Urothelium cell line (cell line): ENCODE measurements around the gene TNRC6A.
"Not testable (repeated sequence)": the region's sequence is repeated elsewhere in the genome, so short reads cannot be mapped to it uniquely, and the experiment has no call there.

Source experiments
- DNase-seq: peaks from one replicate; pipeline ENCODE4 v3.0.0; 2011; ENCODE audit warnings: low spot score, mixed read lengths
- FAIRE-seq: peaks from 2 replicates; lab custom pipeline; 2011; peaks lifted over from hg19 to GRCh38; lab: Jason Lieb, UNC

The TNRC6A gene

GRCh38 chr16:24729243-24729950, at the start of gene TNRC6A:
TSS of gene TNRC6A (plus strand) at chr16:24729651. CDS start at chr16:24729842, 191 bp downstream.
- FAIRE-seq = no peak
- peak; percentile 89 for DNase-seq

GRCh38 chr16:24681793-24682192, 47.7 kb upstream of the TNRC6A start:
- FAIRE-seq = no peak
- no peak for DNase-seq

DNA sequence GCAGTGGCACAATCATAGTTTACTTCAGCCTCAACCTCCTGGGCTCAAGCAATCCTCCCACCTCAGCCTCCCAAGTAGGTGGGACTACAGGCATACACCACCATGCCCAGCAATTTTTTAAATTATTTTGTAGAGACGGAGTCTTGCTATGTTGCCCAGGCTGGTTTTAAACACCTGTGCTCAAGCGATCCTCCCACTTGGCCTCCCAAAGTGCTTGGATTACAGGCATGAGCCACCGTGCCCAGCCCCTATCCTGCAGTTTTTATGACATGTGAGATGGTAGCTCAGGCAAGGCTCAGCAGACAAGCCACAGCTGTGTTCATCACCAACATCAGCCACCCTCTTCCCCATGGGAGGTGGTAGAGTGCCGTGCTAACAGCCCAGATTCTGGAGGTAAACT, 46.2 kb upstream of the TNRC6A start:
- DNase-seq = no peak
- no peak for FAIRE-seq

- FAIRE-seq = no peak
- DNase-seq = no peak
Measured at GRCh38 chr16:24683847-24684493, 45.5 kb upstream of the TNRC6A start.

GRCh38 chr16:24685539-24686432, 43.7 kb upstream of the TNRC6A start:
- FAIRE-seq (no peak), DNase-seq (peak; percentile 77)

DNA sequence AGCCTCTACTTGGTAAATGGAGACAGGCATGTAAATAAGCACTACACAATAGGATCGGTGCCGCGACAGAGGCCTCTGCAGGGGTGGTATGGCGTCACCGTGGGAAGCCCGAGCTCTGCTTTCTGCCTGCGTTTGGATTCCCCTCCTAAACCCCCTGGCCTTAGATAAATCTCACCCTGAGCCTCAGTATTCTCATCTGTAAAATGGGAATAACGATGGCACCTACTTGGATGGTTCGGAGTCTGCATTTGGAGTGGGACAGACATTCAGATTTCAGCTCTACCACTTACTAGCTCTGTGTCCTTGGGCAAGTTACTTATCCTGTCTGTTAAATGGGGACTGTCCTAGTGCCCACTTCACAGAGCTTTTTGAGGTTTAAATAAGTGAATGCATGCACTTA, 42.8 kb upstream of the TNRC6A start:
- DNase-seq (no peak), FAIRE-seq (no peak)

DNA sequence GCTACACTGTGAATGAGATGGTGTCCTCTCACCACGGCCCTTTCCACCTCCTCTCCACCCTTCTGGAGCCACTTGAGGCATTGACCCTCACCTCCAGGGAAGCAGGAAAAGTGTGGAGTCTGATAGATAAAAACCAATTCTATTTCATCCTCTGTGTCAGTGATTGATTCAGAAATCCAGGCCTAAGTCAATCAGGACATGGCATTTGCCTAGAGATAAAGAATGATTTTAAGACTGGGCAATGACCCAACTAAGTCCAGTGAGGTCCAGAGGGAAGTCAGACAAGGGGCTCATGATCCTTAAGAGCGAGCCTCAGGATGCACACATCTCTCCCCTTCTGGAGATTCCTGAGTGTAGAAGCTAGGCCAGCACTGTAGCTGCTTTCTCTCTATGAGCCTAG, 41.1 kb upstream of the TNRC6A start:
- no peak for FAIRE-seq
- no peak for DNase-seq

DNA sequence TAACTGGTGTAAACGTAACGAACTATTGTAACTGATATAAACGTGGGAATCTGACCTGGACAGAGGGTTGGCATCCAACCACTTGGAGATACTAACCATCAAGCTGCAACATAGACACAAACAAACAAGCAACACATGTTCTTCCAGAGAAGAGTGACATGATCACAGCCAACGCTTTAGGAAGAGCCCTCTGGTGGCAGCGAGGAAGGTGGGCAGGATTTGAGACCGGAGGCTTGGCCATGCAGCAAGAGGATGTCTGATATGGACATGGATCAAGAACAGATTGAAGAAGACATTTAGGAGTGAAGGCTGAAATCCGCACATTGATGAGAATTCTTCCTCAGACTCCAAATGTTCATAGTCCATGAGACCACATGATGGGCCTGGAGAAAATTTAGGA, 40.3 kb upstream of the TNRC6A start:
- DNase-seq = peak; percentile 44
- FAIRE-seq = no peak

DNA sequence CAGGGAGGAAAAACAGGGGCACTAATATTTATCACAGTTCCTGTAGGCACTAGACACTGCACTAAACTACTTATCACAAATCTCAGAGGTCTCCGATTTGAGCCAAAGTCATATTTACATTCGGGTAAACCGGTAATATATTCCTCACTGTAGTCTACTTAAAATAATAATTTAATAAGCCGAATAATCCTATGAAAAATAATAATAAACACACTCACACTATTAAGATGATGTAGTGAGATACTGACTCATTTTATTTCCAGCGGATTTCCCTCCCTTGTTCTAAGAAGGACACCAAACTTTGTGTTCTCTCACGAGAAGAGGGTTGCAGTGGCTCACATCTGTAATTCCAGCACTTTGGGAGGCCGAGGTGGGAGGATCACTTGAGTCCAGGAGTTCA, 36.6 kb upstream of the TNRC6A start:
- FAIRE-seq = no peak
- no peak for DNase-seq

DNA sequence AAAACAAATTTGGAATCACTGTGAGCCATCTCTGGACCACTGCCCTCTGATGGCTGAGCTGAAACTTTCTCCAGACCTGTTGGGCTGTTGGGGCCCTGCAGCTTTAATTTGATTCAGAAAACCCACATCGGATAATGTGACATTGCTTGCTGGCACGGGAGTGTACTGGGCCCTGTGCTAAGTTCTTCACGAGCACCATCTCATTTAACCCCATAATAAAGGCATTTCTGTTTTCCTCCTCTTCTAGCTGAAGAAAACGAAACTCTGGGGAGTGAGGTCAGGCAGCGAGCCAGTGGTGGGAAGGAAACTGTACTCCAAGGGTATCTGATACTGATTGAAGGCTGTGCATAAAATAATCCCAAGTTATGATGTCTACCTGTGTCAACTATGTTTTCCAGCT, 34.5 kb upstream of the TNRC6A start:
- DNase-seq = no peak
- no peak for FAIRE-seq

DNA sequence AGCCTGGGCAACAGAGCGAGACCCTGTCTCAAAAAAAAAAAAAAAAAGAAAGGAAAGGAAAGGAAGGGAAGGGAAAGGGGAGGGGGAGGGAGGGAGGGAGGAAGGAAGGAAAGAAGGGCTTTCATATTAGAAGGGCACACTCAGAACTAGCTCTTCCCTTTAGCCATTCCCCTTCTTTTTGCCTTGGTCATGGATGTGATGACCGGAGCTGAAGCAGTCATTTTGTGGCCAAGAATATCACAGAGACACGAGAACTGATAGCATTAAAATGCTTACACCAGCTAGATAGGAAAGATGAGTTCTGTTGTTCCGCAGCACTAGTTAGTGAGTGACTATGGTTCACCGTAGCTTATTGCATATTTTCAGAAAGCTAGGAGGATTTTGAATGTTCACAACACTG, 32.8 kb upstream of the TNRC6A start:
- DNase-seq = no peak
- no peak for FAIRE-seq

- no peak for FAIRE-seq
Measured at GRCh38 chr16:24698308-24698707, 31.1 kb upstream of the TNRC6A start.

GRCh38 chr16:24699151-24699723, 30.2 kb upstream of the TNRC6A start:
- FAIRE-seq (no peak), DNase-seq (no peak)

More at GRCh38 chr16:24698308-24698707, 31.1 kb upstream of the TNRC6A start:
- DNase-seq = no peak

GRCh38 chr16:24700549-24701392, 28.7 kb upstream of the TNRC6A start:
- peak; percentile 90 for DNase-seq
- FAIRE-seq = no peak

DNA sequence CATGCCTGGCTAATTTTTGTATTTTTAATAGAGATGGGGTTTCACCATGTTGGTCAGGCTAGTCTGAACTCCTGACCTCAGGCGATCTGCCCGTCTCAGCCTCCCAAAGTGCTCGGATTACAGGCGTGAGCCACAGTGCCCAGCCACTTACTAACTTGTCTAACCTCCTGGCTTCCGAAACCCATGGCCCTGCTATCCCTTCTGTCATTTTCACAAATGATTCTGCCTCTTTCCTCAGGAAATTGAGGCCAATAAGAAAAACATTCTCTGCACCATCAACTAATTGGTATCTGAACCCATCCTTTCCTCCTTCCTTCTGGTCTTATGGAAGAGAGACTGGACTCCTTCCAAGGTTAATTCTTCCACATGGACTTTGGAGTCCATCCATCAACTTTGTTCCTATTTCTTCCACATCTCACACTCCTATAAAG, 27.9 kb upstream of the TNRC6A start:
- FAIRE-seq (no peak), DNase-seq (no peak)

- not testable (repeated sequence) for DNase-seq, FAIRE-seq
Measured at GRCh38 chr16:24707760-24708159, 21.7 kb upstream of the TNRC6A start.

GRCh38 chr16:24713379-24713778, 16.1 kb upstream of the TNRC6A start:
- DNase-seq (no peak), FAIRE-seq (no peak)

GRCh38 chr16:24717411-24717810, 12.0 kb upstream of the TNRC6A start:
- DNase-seq = peak; percentile 50

DNA sequence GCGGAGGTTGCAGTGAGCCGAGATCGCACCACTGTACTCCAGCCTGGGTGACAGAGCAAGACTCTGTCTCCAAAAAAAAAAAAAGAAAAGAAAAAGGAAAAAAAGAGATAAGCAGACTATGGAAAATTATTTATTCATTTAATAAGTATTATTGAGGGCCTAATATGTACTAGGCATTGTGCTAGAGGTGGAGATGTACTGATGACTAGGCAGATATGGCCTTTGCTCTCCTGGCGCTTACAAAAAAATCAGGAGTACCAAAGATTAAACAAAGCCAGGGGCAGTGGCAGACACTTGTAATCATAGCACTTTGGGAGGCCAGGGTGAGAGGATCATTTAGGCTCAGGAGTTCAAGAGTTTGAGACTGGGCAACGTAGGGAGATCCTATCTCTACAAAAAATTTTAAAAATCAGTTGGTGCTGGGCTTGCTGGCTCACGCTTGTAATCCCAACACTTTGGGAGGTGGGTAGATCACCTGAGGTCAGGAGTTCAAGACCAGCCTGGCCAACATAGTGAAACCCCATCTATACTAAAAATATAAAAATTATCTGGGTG, 10.4 kb upstream of the TNRC6A start:
- FAIRE-seq = no peak
- no peak for DNase-seq

More at GRCh38 chr16:24717411-24717810, 12.0 kb upstream of the TNRC6A start:
- FAIRE-seq = no peak

GRCh38 chr16:24721830-24722238, 7.6 kb upstream of the TNRC6A start:
- peak; percentile 58 for DNase-seq
- FAIRE-seq = no peak
